ENCODE measurements around the gene CTR9. TPM values are rescaled to one million over a fixed set of nuclear protein-coding genes. Genes with fewer than 3 reads are reported as not detected.

The CTR9 gene
- total and polyA plus RNA-seq, 2 of the 8 experiments (the other 6 are each of a cell fraction or from before 2014, with no cell fraction given), result 6.1 to 37.7 TPM

DNA sequence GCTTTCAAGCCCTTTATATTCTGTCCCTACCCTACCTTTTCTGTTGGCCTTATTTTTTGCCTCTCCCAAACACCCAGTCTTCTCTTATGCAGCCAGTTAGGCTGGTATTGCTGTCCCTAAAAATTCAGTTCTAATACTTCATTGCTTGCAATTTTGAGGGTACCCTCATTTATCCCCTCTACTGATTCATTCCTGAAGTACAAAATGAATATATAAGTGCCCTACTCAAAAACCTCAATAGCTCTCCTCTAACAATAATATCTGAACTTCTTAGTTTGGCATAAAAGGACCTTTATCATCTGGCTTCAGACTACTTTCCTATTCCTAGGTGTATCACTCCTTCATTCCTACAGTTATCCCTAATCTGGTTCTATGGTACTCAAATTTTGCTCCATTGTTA lies 62.9 kb downstream of the CTR9 start:
- Histone ChIP-seq H4K91ac (replicated peaks; ENCODE audit: insufficient read length, low read length) (no peak overlapping the region), H3K14ac (ENCODE audit: insufficient read length) (no peak overlapping the region), H3K9me3 (ENCODE audit: insufficient read depth in 2 of 2, low read depth in 1 of 2, low read length in 1 of 2) (no peaks in the 10 kb centered on the region), H2AK5ac (ENCODE audit: low read depth, low read length) (no peak overlapping the region), H4K20me1 (replicated peaks in 1 of 2; ENCODE audit: control insufficient read depth in 1 of 2, insufficient read depth in 2 of 2, low read length in 2 of 2) (no peaks in the 10 kb centered on the region), H2BK15ac (ENCODE audit: low read length) (no peak overlapping the region), H3K36me3 (ENCODE audit: control insufficient read depth in 2 of 4, insufficient read depth in 4 of 4, low read length in 3 of 4) (no peaks in the 10 kb centered on the region), H3K23ac (ENCODE audit: insufficient read length) (no peak overlapping the region), H2BK20ac (ENCODE audit: low read length) (no peak overlapping the region), H3K4me1 (replicated peaks in 1 of 4; ENCODE audit: control insufficient read depth in 3 of 4, insufficient read depth in 4 of 4, low read length in 3 of 4) (peaks cover 0 to 5% (median 2%) of the 10 kb centered on the region in 4 experiments; a peak in 2 of 7 replicates), H2BK120ac (replicated peaks; ENCODE audit: low read depth, low read length) (no peak overlapping the region), H4K5ac (ENCODE audit: insufficient read length, low read depth, low read length) (no peak overlapping the region), H3K9ac (replicated peaks in 1 of 4; ENCODE audit: extremely low read depth in 1 of 4, low read depth in 3 of 4, low read length in 3 of 4) (no peak overlapping the region), H2BK5ac (ENCODE audit: low read depth, low read length) (no peak overlapping the region), H4K8ac (ENCODE audit: extremely low read depth, insufficient read depth, low read length) (no peak overlapping the region), H3K4me2 (ENCODE audit: insufficient read depth in 1 of 2, low read depth in 2 of 2, low read length in 2 of 2) (no peak overlapping the region), H3K27ac (ENCODE audit: low read depth, low read length) (no peak overlapping the region), H3K23me2 (ENCODE audit: low read depth, low read length) (peaks cover 5% of the 10 kb centered on the region), H3K79me1 (ENCODE audit: low read depth, low read length) (peaks cover 2% of the 10 kb centered on the region; the same call in 1 of the 2 replicates), H3K18ac (ENCODE audit: extremely low read depth, low read length) (no peak overlapping the region), H3K4ac (replicated peaks; ENCODE audit: insufficient read length, low read depth, low read length) (no peak overlapping the region), H3K27me3 (replicated peaks in 1 of 4; ENCODE audit: control insufficient read depth in 3 of 4, extremely low read depth in 1 of 4, insufficient read depth in 3 of 4, low read length in 3 of 4) (no peaks in the 10 kb centered on the region), H3K56ac (replicated peaks; ENCODE audit: insufficient read length, low read depth, low read length) (no peak overlapping the region), H2AFZ (ENCODE audit: low read length) (no peak overlapping the region), H3K4me3 (ENCODE audit: extremely low read depth in 1 of 4, insufficient read depth in 2 of 4, low read depth in 3 of 4, low read length in 4 of 4) (no peak overlapping the region), H3K79me2 (ENCODE audit: control insufficient read depth in 1 of 2, insufficient read depth in 2 of 2, low read length in 2 of 2) (no peaks in the 10 kb centered on the region), H2BK12ac (ENCODE audit: low read depth, low read length) (no peak overlapping the region)
- TF ChIP-seq BCL11A (IDR thresholded peaks at IDR 0.05; ENCODE audit: low read depth in 2 of 2, low read length in 2 of 2) (no peak), YY1 (IDR thresholded peaks at IDR 0.05; ENCODE audit: low read depth, low read length) (no peak), ASH2L (IDR thresholded peaks at IDR 0.05; ENCODE audit: low read length) (no peak), ATF2 (IDR thresholded peaks at IDR 0.05; ENCODE audit: low read length) (no peak), POLR2AphosphoS5 (IDR thresholded peaks at IDR 0.05; ENCODE audit: low read depth, low read length) (no peak)
- DNase-seq (ENCODE audit: low read depth in 1 of 2, low spot score in 2 of 2) (no peak), FAIRE-seq (no peak)
- ChIA-PET CTCF (ENCODE audit: partially characterized antibody) (interaction anchor here (0.9 to 1.0 kb wide), 2 partner anchors 21 to 111 kb away, joined by 3 read pairs; no protein-coding TSS in a partner anchor), POLR2A (ENCODE audit: partially characterized antibody) (interaction anchor here (0.7 to 20.1 kb wide), 2 partner anchors 18 to 1095 kb away, joined by 3 to 595 read pairs; partner anchors contain the start of gene EIF4G2)

Measured in H1 (cell line).